Measurements from ENCODE around the gene SRPRB.
A peak's percentile ranks its signal among the peaks of the same experiment; 100 is the strongest.

The SRPRB gene

GRCh38 chr3:133805702-133806475, at the start of gene SRPRB:
Gene SRPRB, plus strand, starts transcription at chr3:133805815. Its CDS starts 34 bp downstream, at chr3:133805849.
- DNase-seq = peak; percentile 89

GRCh38 chr3:133756716-133757694, 48.6 kb upstream of the SRPRB start:
- DNase-seq = no peak

- no peak for DNase-seq
These were observed 47.7 kb upstream of the SRPRB start for GRCh38 chr3:133757701-133758567.

- no peak for DNase-seq
These were observed 47.1 kb upstream of the SRPRB start for GRCh38 chr3:133758568-133758928.

- DNase-seq = no peak
These were observed 46.5 kb upstream of the SRPRB start for GRCh38 chr3:133758964-133759739.

- DNase-seq = no peak
These were observed 45.8 kb upstream of the SRPRB start for GRCh38 chr3:133759740-133760305.

- DNase-seq = no peak
These were observed 44.7 kb upstream of the SRPRB start for GRCh38 chr3:133760916-133761315.

- no peak for DNase-seq
These were observed 43.8 kb upstream of the SRPRB start for GRCh38 chr3:133761605-133762484.

GRCh38 chr3:133762539-133762938, 43.1 kb upstream of the SRPRB start:
- DNase-seq = no peak

GRCh38 chr3:133763797-133764683, 41.6 kb upstream of the SRPRB start:
- no peak for DNase-seq

GRCh38 chr3:133765256-133765655, 40.4 kb upstream of the SRPRB start:
- no peak for DNase-seq

GRCh38 chr3:133767607-133768006, 38.0 kb upstream of the SRPRB start:
- DNase-seq = no peak

- DNase-seq = no peak
These were observed 36.1 kb upstream of the SRPRB start for GRCh38 chr3:133769536-133769935.

GRCh38 chr3:133773732-133774131, 31.9 kb upstream of the SRPRB start:
- no peak for DNase-seq

GRCh38 chr3:133775309-133775708, 30.3 kb upstream of the SRPRB start:
- DNase-seq = no peak

- DNase-seq = no peak
These were observed 29.8 kb upstream of the SRPRB start for GRCh38 chr3:133775835-133776234.

- DNase-seq = no peak
These were observed 28.7 kb upstream of the SRPRB start for GRCh38 chr3:133776794-133777438.

GRCh38 chr3:133777807-133778568, 27.6 kb upstream of the SRPRB start:
- DNase-seq = no peak
